Glutamatergic neuron (in vitro differentiated cells): ENCODE measurements around the gene NPFFR1. TPM values are rescaled to one million over a fixed set of nuclear protein-coding genes. Genes with fewer than 3 reads are reported as not detected.
A peak's percentile ranks its signal among the peaks of the same experiment; 100 is the strongest.

ENCODE experiments used
- DNase-seq: peaks from one replicate; pipeline ENCODE4 v3.0.0; 2022
- H3K27ac Mint-ChIP-seq: one replicate; pipeline ENCODE4 v1.8.0; 2020; ENCODE audit warnings: mild to moderate bottlenecking, mixed read lengths, inconsistent platforms; ENCODE audit not compliant: unreplicated experiment
- H3K27me3 Mint-ChIP-seq: one replicate; pipeline ENCODE4 v1.8.0; 2020; ENCODE audit warnings: mild to moderate bottlenecking, moderate library complexity, mixed read lengths, inconsistent platforms; ENCODE audit not compliant: unreplicated experiment
- H3K36me3 Mint-ChIP-seq: one replicate; pipeline ENCODE4 v1.8.0; 2020; ENCODE audit warnings: mild to moderate bottlenecking, mixed read lengths, inconsistent platforms; ENCODE audit not compliant: unreplicated experiment
- H3K4me1 Mint-ChIP-seq: one replicate; pipeline ENCODE4 v1.8.0; 2020; ENCODE audit warnings: mild to moderate bottlenecking, low read depth, mixed read lengths, inconsistent platforms; ENCODE audit not compliant: unreplicated experiment
- H3K4me3 Mint-ChIP-seq: one replicate; pipeline ENCODE4 v1.8.0; 2020; ENCODE audit warnings: mild to moderate bottlenecking, mixed read lengths, inconsistent platforms; ENCODE audit not compliant: unreplicated experiment
- H3K9me3 Mint-ChIP-seq: one replicate; pipeline ENCODE4 v1.8.0; 2020; ENCODE audit warnings: mild to moderate bottlenecking, moderate library complexity, mixed read lengths, inconsistent platforms; ENCODE audit not compliant: unreplicated experiment
- CTCF ChIP-seq: fragments of 200-600 bp; sonication (generic); IDR thresholded peaks from one replicate; pipeline ENCODE4 v1.5.0; 2021; ENCODE audit not compliant: partially characterized antibody, unreplicated experiment
- total RNA-seq: library from RNA; stranded (reverse); fragmentation: NEBNext Ultra II Directional; extraction: Animal tissue kit (Norgen Biotek cat#: 25700); gene quantifications from one replicate; pipeline ENCODE4 v1.2.1, GENCODE V29; 2021; ENCODE audit not compliant: unreplicated experiment

The NPFFR1 gene
- total RNA-seq, 1 donor from 2014 or later: not detected

- peak overlapping the region; percentile 18 for H3K4me3 Mint-ChIP-seq
- peaks cover 6% of the 10 kb centered on the region for H3K9me3 Mint-ChIP-seq
- H3K4me1 Mint-ChIP-seq: peaks cover 2% of the 10 kb centered on the region
- no peak for TF ChIP-seq CTCF
- peaks cover 14% of the 10 kb centered on the region for H3K27me3 Mint-ChIP-seq
- H3K27ac Mint-ChIP-seq: no peak overlapping the region
- H3K36me3 Mint-ChIP-seq: peaks cover 6% of the 10 kb centered on the region
- no peak for DNase-seq
Observed at GRCh38 chr10:70283071-70283444, 746 bp downstream of the NPFFR1 start.

- Mint-ChIP-seq H3K27ac (no peak overlapping the region), H3K27me3 (peaks cover 14% of the 10 kb centered on the region), H3K9me3 (peaks cover 6% of the 10 kb centered on the region), H3K4me3 (no peak overlapping the region), H3K4me1 (peaks cover 2% of the 10 kb centered on the region), H3K36me3 (peaks cover 6% of the 10 kb centered on the region)
- no peak for DNase-seq
- TF ChIP-seq CTCF: no peak
Observed at GRCh38 chr10:70281609-70282008, 2.2 kb downstream of the NPFFR1 start.

GRCh38 chr10:70280099-70280498 lies 3.7 kb downstream of the NPFFR1 start:
- H3K27me3 Mint-ChIP-seq: peaks cover 14% of the 10 kb centered on the region
- H3K27ac Mint-ChIP-seq: no peak overlapping the region
- no peak for TF ChIP-seq CTCF
- DNase-seq: no peak
- H3K4me3 Mint-ChIP-seq: no peak overlapping the region
- peaks cover 2% of the 10 kb centered on the region for H3K4me1 Mint-ChIP-seq
- H3K9me3 Mint-ChIP-seq: peaks cover 6% of the 10 kb centered on the region
- H3K36me3 Mint-ChIP-seq: peaks cover 11% of the 10 kb centered on the region

GRCh38 chr10:70277396-70278030 lies 6.3 kb downstream of the NPFFR1 start:
- TF ChIP-seq CTCF: no peak
- Mint-ChIP-seq H3K4me3 (no peak overlapping the region), H3K27ac (no peak overlapping the region), H3K27me3 (no peaks in the 10 kb centered on the region), H3K36me3 (peaks cover 5% of the 10 kb centered on the region), H3K9me3 (no peaks in the 10 kb centered on the region), H3K4me1 (no peaks in the 10 kb centered on the region)
- DNase-seq: no peak

GRCh38 chr10:70274643-70275042 lies 9.2 kb downstream of the NPFFR1 start:
- peaks cover 1% of the 10 kb centered on the region for H3K27me3 Mint-ChIP-seq
- DNase-seq: no peak
- TF ChIP-seq CTCF: no peak

More at GRCh38 chr10:70274643-70275042, 9.2 kb downstream of the NPFFR1 start:
- peaks cover 5% of the 10 kb centered on the region for H3K36me3 Mint-ChIP-seq
- H3K4me3 Mint-ChIP-seq: no peak overlapping the region
- no peaks in the 10 kb centered on the region for H3K9me3 Mint-ChIP-seq
- no peak overlapping the region for H3K27ac Mint-ChIP-seq
- H3K4me1 Mint-ChIP-seq: no peaks in the 10 kb centered on the region
